Activated T-helper 17 cell treated with anti-CD3 and anti-CD28 coated beads, Interleukin-2, amount 50 U/mL, for 72 hours (primary cell): ENCODE measurements around the gene CEACAM21. TPM values are rescaled to one million over a fixed set of nuclear protein-coding genes. Genes with fewer than 3 reads are reported as not detected.

Experiments used
- ATAC-seq: fragments of 150-1000 bp; cut with Tn5 transposase; replicated peaks from 2 replicates; pipeline ENCODE4 v1.10.0; 2021; ENCODE audit warnings: mild to moderate bottlenecking, moderate library complexity
- H3K27ac Mint-ChIP-seq: one replicate; pipeline ENCODE4 v1.8.0; 2022; ENCODE audit warnings: mixed read lengths
- H3K27me3 Mint-ChIP-seq: one replicate; pipeline ENCODE4 v1.8.0; 2022; ENCODE audit warnings: mixed read lengths
- H3K36me3 Mint-ChIP-seq: one replicate; pipeline ENCODE4 v1.8.0; 2022; ENCODE audit warnings: low read depth, mild to moderate bottlenecking, mixed read lengths
- H3K4me1 Mint-ChIP-seq: one replicate; pipeline ENCODE4 v1.8.0; 2022; ENCODE audit warnings: mixed read lengths
- H3K4me3 Mint-ChIP-seq: one replicate; pipeline ENCODE4 v1.8.0; 2022; ENCODE audit warnings: mild to moderate bottlenecking, mixed read lengths
- H3K9me3 Mint-ChIP-seq: one replicate; pipeline ENCODE4 v1.8.0; 2022; ENCODE audit warnings: mixed read lengths
- total RNA-seq, 2 donors: library from RNA; stranded (reverse); gene quantifications; one replicate each; pipeline ENCODE4 v1.2.3, GENCODE V29; 2022

Gene CEACAM21
- total RNA-seq, 2 donors from 2014 or later, result 27.1 to 30.7 TPM

- Mint-ChIP-seq H3K9me3 (no peaks in the 10 kb centered on the region), H3K36me3 (no peaks in the 10 kb centered on the region), H3K4me1 (peaks cover 43% of the 10 kb centered on the region), H3K27ac (peak overlapping the region; percentile 93), H3K4me3 (peak overlapping the region; percentile 83), H3K27me3 (no peaks in the 10 kb centered on the region)
- ATAC-seq, result no peak
These were observed 33.3 kb upstream of the CEACAM21 start for GRCh38 chr19:41542622-41543021.

- H3K4me3 Mint-ChIP-seq, result peak overlapping the region; percentile 95
- ATAC-seq, result peak; percentile 58
These were observed 32.4 kb upstream of the CEACAM21 start for GRCh38 chr19:41543582-41543981.

GRCh38 chr19:41545547-41545946 is 30.4 kb upstream of the CEACAM21 start:
- no peaks in the 10 kb centered on the region for H3K27me3 Mint-ChIP-seq
- H3K9me3 Mint-ChIP-seq, result no peaks in the 10 kb centered on the region
- H3K4me1 Mint-ChIP-seq, result peaks cover 51% of the 10 kb centered on the region
- ATAC-seq, result peak; percentile 30
- peak overlapping the region; percentile 95 for H3K4me3 Mint-ChIP-seq
- peaks cover 18% of the 10 kb centered on the region for H3K36me3 Mint-ChIP-seq
- peak overlapping the region; percentile 93 for H3K27ac Mint-ChIP-seq

More at GRCh38 chr19:41543582-41543981, 32.4 kb upstream of the CEACAM21 start:
- Mint-ChIP-seq H3K27me3 (no peaks in the 10 kb centered on the region), H3K36me3 (no peaks in the 10 kb centered on the region), H3K4me1 (peaks cover 45% of the 10 kb centered on the region), H3K9me3 (no peaks in the 10 kb centered on the region), H3K27ac (peak overlapping the region; percentile 93)

GRCh38 chr19:41546386-41546789 is 29.6 kb upstream of the CEACAM21 start:
- H3K27me3 Mint-ChIP-seq, result no peaks in the 10 kb centered on the region
- H3K9me3 Mint-ChIP-seq, result no peaks in the 10 kb centered on the region
- peaks cover 51% of the 10 kb centered on the region for H3K4me1 Mint-ChIP-seq

GRCh38 chr19:41546961-41547360 is 29.0 kb upstream of the CEACAM21 start:
- Mint-ChIP-seq H3K4me3 (peak overlapping the region; percentile 95), H3K27ac (peak overlapping the region; percentile 93), H3K27me3 (no peaks in the 10 kb centered on the region), H3K36me3 (peaks cover 32% of the 10 kb centered on the region), H3K4me1 (peaks cover 50% of the 10 kb centered on the region), H3K9me3 (no peaks in the 10 kb centered on the region)
- ATAC-seq, result no peak

More at GRCh38 chr19:41546386-41546789, 29.6 kb upstream of the CEACAM21 start:
- Mint-ChIP-seq H3K4me3 (peak overlapping the region; percentile 95), H3K36me3 (peaks cover 26% of the 10 kb centered on the region), H3K27ac (peak overlapping the region; percentile 93)
- ATAC-seq, result peak; percentile 45

GRCh38 chr19:41547569-41547968 is 28.4 kb upstream of the CEACAM21 start:
- ATAC-seq, result no peak
- H3K4me3 Mint-ChIP-seq, result peak overlapping the region; percentile 95
- H3K4me1 Mint-ChIP-seq, result peaks cover 48% of the 10 kb centered on the region
- H3K27ac Mint-ChIP-seq, result peak overlapping the region; percentile 93
- H3K9me3 Mint-ChIP-seq, result no peaks in the 10 kb centered on the region
- H3K36me3 Mint-ChIP-seq, result peaks cover 38% of the 10 kb centered on the region
- no peaks in the 10 kb centered on the region for H3K27me3 Mint-ChIP-seq

GRCh38 chr19:41548047-41548446 is 27.9 kb upstream of the CEACAM21 start:
- Mint-ChIP-seq H3K36me3 (peaks cover 43% of the 10 kb centered on the region), H3K4me3 (peak overlapping the region; percentile 95)

GRCh38 chr19:41548954-41549688 is 26.8 kb upstream of the CEACAM21 start:
- Mint-ChIP-seq H3K36me3 (peaks cover 54% of the 10 kb centered on the region), H3K4me3 (peak overlapping the region; percentile 95), H3K27ac (peak overlapping the region; percentile 93), H3K9me3 (no peaks in the 10 kb centered on the region), H3K27me3 (no peaks in the 10 kb centered on the region), H3K4me1 (peaks cover 51% of the 10 kb centered on the region)
- peak; percentile 76 for ATAC-seq

More at GRCh38 chr19:41548047-41548446, 27.9 kb upstream of the CEACAM21 start:
- ATAC-seq, result no peak
- Mint-ChIP-seq H3K27me3 (no peaks in the 10 kb centered on the region), H3K9me3 (no peaks in the 10 kb centered on the region), H3K4me1 (peaks cover 50% of the 10 kb centered on the region), H3K27ac (peak overlapping the region; percentile 93)

GRCh38 chr19:41549884-41550283 is 26.1 kb upstream of the CEACAM21 start:
- Mint-ChIP-seq H3K27me3 (no peaks in the 10 kb centered on the region), H3K36me3 (peaks cover 61% of the 10 kb centered on the region)
- no peak for ATAC-seq

GRCh38 chr19:41551212-41551610 is 24.8 kb upstream of the CEACAM21 start:
- peaks cover 50% of the 10 kb centered on the region for H3K4me1 Mint-ChIP-seq
- no peaks in the 10 kb centered on the region for H3K9me3 Mint-ChIP-seq
- H3K27ac Mint-ChIP-seq, result peak overlapping the region; percentile 93
- no peaks in the 10 kb centered on the region for H3K27me3 Mint-ChIP-seq
- peaks cover 74% of the 10 kb centered on the region for H3K36me3 Mint-ChIP-seq
- no peak for ATAC-seq
- peak overlapping the region; percentile 95 for H3K4me3 Mint-ChIP-seq

More at GRCh38 chr19:41549884-41550283, 26.1 kb upstream of the CEACAM21 start:
- H3K27ac Mint-ChIP-seq, result peak overlapping the region; percentile 93
- peaks cover 52% of the 10 kb centered on the region for H3K4me1 Mint-ChIP-seq
- H3K9me3 Mint-ChIP-seq, result no peaks in the 10 kb centered on the region
- H3K4me3 Mint-ChIP-seq, result peak overlapping the region; percentile 95

- ATAC-seq, result no peak
- Mint-ChIP-seq H3K9me3 (no peaks in the 10 kb centered on the region), H3K4me1 (peaks cover 45% of the 10 kb centered on the region), H3K27me3 (no peaks in the 10 kb centered on the region), H3K36me3 (peaks cover 79% of the 10 kb centered on the region), H3K27ac (peak overlapping the region; percentile 93), H3K4me3 (peak overlapping the region; percentile 95)
These were observed 24.3 kb upstream of the CEACAM21 start for GRCh38 chr19:41551711-41552110.

- H3K36me3 Mint-ChIP-seq, result peaks cover 86% of the 10 kb centered on the region
- H3K27me3 Mint-ChIP-seq, result no peaks in the 10 kb centered on the region
- ATAC-seq, result peak; percentile 27
These were observed 23.4 kb upstream of the CEACAM21 start for GRCh38 chr19:41552558-41552957.

GRCh38 chr19:41553804-41554203 is 22.2 kb upstream of the CEACAM21 start:
- H3K4me3 Mint-ChIP-seq, result peak overlapping the region; percentile 95
- H3K36me3 Mint-ChIP-seq, result peaks cover 96% of the 10 kb centered on the region
- H3K27ac Mint-ChIP-seq, result peak overlapping the region; percentile 93
- no peaks in the 10 kb centered on the region for H3K27me3 Mint-ChIP-seq
- H3K4me1 Mint-ChIP-seq, result peaks cover 43% of the 10 kb centered on the region
- ATAC-seq, result no peak
- H3K9me3 Mint-ChIP-seq, result no peaks in the 10 kb centered on the region

More at GRCh38 chr19:41552558-41552957, 23.4 kb upstream of the CEACAM21 start:
- Mint-ChIP-seq H3K9me3 (no peaks in the 10 kb centered on the region), H3K4me3 (peak overlapping the region; percentile 95), H3K27ac (peak overlapping the region; percentile 93), H3K4me1 (peaks cover 47% of the 10 kb centered on the region)

GRCh38 chr19:41554907-41555306 is 21.1 kb upstream of the CEACAM21 start:
- Mint-ChIP-seq H3K27ac (peak overlapping the region; percentile 93), H3K27me3 (no peaks in the 10 kb centered on the region), H3K4me3 (peak overlapping the region; percentile 95), H3K4me1 (peaks cover 46% of the 10 kb centered on the region), H3K9me3 (no peaks in the 10 kb centered on the region), H3K36me3 (peaks cover 90% of the 10 kb centered on the region)
- peak; percentile 40 for ATAC-seq

- H3K27me3 Mint-ChIP-seq, result no peaks in the 10 kb centered on the region
- ATAC-seq, result no peak
These were observed 20.2 kb upstream of the CEACAM21 start for GRCh38 chr19:41555748-41556147.

More at GRCh38 chr19:41555748-41556147, 20.2 kb upstream of the CEACAM21 start:
- peaks cover 84% of the 10 kb centered on the region for H3K36me3 Mint-ChIP-seq
- peaks cover 51% of the 10 kb centered on the region for H3K4me1 Mint-ChIP-seq
- no peaks in the 10 kb centered on the region for H3K9me3 Mint-ChIP-seq
- H3K4me3 Mint-ChIP-seq, result peak overlapping the region; percentile 95
- peak overlapping the region; percentile 93 for H3K27ac Mint-ChIP-seq
